HEK293 (cell line): Measurements from ENCODE around the gene DDX54.
A peak's percentile ranks its signal among the peaks of the same experiment; 100 is the strongest.

Experiments used
- CTCF ChIA-PET: fragments of 350-600 bp; formaldehyde crosslinking; extraction: SDS; loops from one replicate; lab custom pipeline; 2021; ENCODE audit warnings: antibody characterized with exemption; lab: Yijun Ruan, JAX
- POLR2A ChIA-PET: fragments of 300-600 bp; formaldehyde crosslinking; extraction: SDS; loops from one replicate; lab custom pipeline; 2020; ENCODE audit warnings: antibody characterized with exemption, inconsistent platforms; lab: Yijun Ruan, JAX
- H3K27ac ChIP-seq: fragments of 200-500 bp; sonication (Bioruptor generic); 2 replicates; pipeline ENCODE4 v1.5.1; 2014; ENCODE audit warnings: low read depth, low read length, control low read depth, inconsistent platforms; ENCODE audit errors: extremely low read depth
- H3K36me3 ChIP-seq, 2 experiments: fragments of 200-500 bp in 1 of 2; sonication (Bioruptor generic) in 1 of 2; 1 replicate in 1 of 2; 2 replicates in 1 of 2; pipeline ENCODE4 v1.5.1; 2014 to 2017; ENCODE audit warnings: inconsistent platforms in 2 of 2, low read length in 2 of 2; ENCODE audit not compliant: control insufficient read depth in 2 of 2, insufficient read depth in 1 of 2
- H3K4me1 ChIP-seq: fragments of 200-500 bp; sonication (Bioruptor generic); 2 replicates; pipeline ENCODE4 v1.5.1; 2014; ENCODE audit warnings: mild to moderate bottlenecking, low read length, inconsistent platforms; ENCODE audit not compliant: control insufficient read depth, insufficient read depth
- H3K4me3 ChIP-seq: 2 replicates; pipeline ENCODE4 v1.5.1; 2011; ENCODE audit warnings: low read depth, mild to moderate bottlenecking, control low read depth, low read length, moderate library complexity
- H3K9me3 ChIP-seq: fragments of 200-500 bp; sonication (Bioruptor generic); 2 replicates; pipeline ENCODE4 v1.5.1; 2014; ENCODE audit warnings: low read depth, low read length, inconsistent platforms; ENCODE audit not compliant: control insufficient read depth, insufficient read depth
- GLIS1 ChIP-seq: fragments of 450-650 bp; formaldehyde crosslinking; IDR thresholded peaks from 2 replicates; pipeline ENCODE4 v1.5.1; 2016; ENCODE audit warnings: missing biosample characterization, missing genetic modification characterization
- KLF9 ChIP-seq: fragments of 450-650 bp; formaldehyde crosslinking; IDR thresholded peaks from 2 replicates; pipeline ENCODE4 v1.5.1; 2016; ENCODE audit warnings: missing biosample characterization, missing genetic modification characterization, low read depth
- PRDM1 ChIP-seq: fragments of 450-650 bp; formaldehyde crosslinking; IDR thresholded peaks from 2 replicates; pipeline ENCODE4; 2016; ENCODE audit warnings: missing biosample characterization, missing genetic modification characterization
- SCRT2 ChIP-seq: fragments of 450-650 bp; formaldehyde crosslinking; IDR thresholded peaks from 2 replicates; pipeline ENCODE4 v1.5.1; 2016; ENCODE audit warnings: missing biosample characterization, missing genetic modification characterization
- SP2 ChIP-seq: fragments of 450-650 bp; formaldehyde crosslinking; IDR thresholded peaks from 2 replicates; pipeline ENCODE4 v1.5.1; 2016; ENCODE audit warnings: missing biosample characterization, missing genetic modification characterization
- SP7 ChIP-seq: fragments of 450-650 bp; formaldehyde crosslinking; IDR thresholded peaks from 2 replicates; pipeline ENCODE4 v1.5.1; 2016; ENCODE audit warnings: missing biosample characterization, missing genetic modification characterization
- ZBTB21 ChIP-seq: fragments of 450-650 bp; formaldehyde crosslinking; IDR thresholded peaks from 2 replicates; pipeline ENCODE4 v1.5.1; 2017; ENCODE audit warnings: missing biosample characterization, missing genetic modification characterization
- ZNF146 ChIP-seq: fragments of 450-650 bp; formaldehyde crosslinking; IDR thresholded peaks from 2 replicates; pipeline ENCODE4 v1.5.1; 2016; ENCODE audit warnings: missing biosample characterization, missing genetic modification characterization
- ZNF248 ChIP-seq: fragments of 450-650 bp; formaldehyde crosslinking; IDR thresholded peaks from 2 replicates; pipeline ENCODE4 v1.5.1; 2017; ENCODE audit warnings: missing biosample characterization, missing genetic modification characterization
- ZNF548 ChIP-seq: fragments of 450-650 bp; formaldehyde crosslinking; IDR thresholded peaks from 2 replicates; pipeline ENCODE4 v1.5.1; 2016; ENCODE audit warnings: missing biosample characterization, missing genetic modification characterization
- TF ChIP-seq, protein P1 (sequence below): fragments of 450-650 bp; formaldehyde crosslinking; IDR thresholded peaks from 2 replicates; pipeline ENCODE4 v1.5.1; 2016; ENCODE audit warnings: missing biosample characterization, missing genetic modification characterization
- TF ChIP-seq, protein P2 (sequence below): fragments of 450-650 bp; formaldehyde crosslinking; IDR thresholded peaks from 2 replicates; pipeline ENCODE4 v1.5.1; 2017; ENCODE audit warnings: missing biosample characterization, missing genetic modification characterization
- TF ChIP-seq, protein P3 (sequence below): fragments of 450-650 bp; formaldehyde crosslinking; IDR thresholded peaks from 2 replicates; pipeline ENCODE4 v1.5.1; 2016; ENCODE audit warnings: missing biosample characterization, missing genetic modification characterization

Gene DDX54

DNA sequence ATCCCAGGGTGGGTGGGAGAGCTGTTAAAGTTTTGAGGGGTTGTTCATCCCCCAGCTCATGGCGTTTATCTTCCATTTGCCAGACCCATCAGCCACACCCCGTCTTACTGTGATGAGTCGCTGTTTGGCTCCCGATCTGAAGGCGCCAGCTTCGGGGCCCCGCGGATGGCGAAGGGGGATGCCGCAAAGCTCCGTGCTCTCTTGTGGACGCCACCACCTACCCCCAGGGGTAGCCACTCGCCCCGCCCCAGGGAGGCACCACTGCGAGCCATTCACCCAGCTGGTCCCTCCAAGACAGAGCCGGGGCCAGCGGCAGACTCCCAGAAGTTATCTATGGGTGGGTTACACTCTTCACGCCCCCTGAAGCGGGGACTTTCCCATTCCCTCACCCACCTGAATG is 5.9 kb upstream of the DDX54 start (continued):
- TF ChIP-seq, protein P1, sequence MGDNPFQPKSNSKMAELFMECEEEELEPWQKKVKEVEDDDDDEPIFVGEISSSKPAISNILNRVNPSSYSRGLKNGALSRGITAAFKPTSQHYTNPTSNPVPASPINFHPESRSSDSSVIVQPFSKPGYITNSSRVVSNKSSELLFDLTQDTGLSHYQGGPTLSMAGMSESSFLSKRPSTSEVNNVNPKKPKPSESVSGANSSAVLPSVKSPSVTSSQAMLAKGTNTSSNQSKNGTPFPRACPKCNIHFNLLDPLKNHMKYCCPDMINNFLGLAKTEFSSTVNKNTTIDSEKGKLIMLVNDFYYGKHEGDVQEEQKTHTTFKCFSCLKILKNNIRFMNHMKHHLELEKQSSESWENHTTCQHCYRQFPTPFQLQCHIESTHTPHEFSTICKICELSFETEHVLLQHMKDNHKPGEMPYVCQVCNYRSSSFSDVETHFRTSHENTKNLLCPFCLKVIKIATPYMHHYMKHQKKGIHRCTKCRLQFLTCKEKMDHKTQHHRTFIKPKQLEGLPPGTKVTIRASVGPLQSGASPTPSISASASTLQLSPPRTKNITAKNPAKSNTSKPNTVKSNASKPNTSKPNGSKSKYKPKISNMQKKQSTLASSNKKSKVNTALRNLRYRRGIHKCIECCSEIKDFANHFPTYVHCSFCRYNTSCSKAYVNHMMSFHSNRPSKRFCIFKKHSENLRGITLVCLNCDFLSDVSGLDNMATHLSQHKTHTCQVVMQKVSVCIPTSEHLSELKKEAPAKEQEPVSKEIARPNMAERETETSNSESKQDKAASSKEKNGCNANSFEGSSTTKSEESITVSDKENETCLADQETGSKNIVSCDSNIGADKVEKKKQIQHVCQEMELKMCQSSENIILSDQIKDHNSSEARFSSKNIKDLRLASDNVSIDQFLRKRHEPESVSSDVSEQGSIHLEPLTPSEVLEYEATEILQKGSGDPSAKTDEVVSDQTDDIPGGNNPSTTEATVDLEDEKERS (tag by site-specific recombination) = no peak
- TF ChIP-seq ZNF248 (tag by site-specific recombination) (no peak), PRDM1 (no peak), ZBTB21 (tag by site-specific recombination) (no peak), ZNF548 (no peak), SP7 (tag by site-specific recombination) (no peak), ZNF146 (no peak)
- TF ChIP-seq, protein P2, sequence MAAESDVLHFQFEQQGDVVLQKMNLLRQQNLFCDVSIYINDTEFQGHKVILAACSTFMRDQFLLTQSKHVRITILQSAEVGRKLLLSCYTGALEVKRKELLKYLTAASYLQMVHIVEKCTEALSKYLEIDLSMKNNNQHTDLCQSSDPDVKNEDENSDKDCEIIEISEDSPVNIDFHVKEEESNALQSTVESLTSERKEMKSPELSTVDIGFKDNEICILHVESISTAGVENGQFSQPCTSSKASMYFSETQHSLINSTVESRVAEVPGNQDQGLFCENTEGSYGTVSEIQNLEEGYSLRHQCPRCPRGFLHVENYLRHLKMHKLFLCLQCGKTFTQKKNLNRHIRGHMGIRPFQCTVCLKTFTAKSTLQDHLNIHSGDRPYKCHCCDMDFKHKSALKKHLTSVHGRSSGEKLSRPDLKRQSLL = no peak

DNA sequence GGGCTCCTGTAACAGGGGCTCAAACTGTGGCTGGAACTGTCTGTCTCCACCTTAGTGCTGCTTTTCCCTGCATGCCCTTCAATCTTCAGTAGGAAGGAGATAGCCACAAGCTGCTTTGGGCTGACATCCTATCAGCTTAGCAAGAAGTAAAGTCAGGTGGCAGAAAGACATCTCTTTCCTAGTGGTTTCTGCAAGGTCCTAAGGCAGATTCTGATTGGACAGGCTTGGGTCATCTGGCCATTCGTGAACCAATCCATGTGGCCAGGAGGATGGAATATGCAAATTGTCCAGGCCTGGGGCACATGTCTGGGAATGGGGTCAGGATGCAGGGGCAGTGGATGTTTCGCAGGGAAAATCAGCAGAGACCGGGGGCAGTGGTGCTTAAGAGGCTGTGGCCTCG is 5.5 kb upstream of the DDX54 start:
- no peak overlapping the region for H3K4me3 ChIP-seq
- H3K4me1 ChIP-seq = peaks cover 3% of the 10 kb centered on the region; the same call in 1 of the 2 replicates
- peaks cover 13 to 51% of the 10 kb centered on the region in 2 experiments; a peak in 2 of 3 replicates for H3K36me3 ChIP-seq
- no peak for TF ChIP-seq KLF9 (tag by site-specific recombination)
- TF ChIP-seq, protein P3, sequence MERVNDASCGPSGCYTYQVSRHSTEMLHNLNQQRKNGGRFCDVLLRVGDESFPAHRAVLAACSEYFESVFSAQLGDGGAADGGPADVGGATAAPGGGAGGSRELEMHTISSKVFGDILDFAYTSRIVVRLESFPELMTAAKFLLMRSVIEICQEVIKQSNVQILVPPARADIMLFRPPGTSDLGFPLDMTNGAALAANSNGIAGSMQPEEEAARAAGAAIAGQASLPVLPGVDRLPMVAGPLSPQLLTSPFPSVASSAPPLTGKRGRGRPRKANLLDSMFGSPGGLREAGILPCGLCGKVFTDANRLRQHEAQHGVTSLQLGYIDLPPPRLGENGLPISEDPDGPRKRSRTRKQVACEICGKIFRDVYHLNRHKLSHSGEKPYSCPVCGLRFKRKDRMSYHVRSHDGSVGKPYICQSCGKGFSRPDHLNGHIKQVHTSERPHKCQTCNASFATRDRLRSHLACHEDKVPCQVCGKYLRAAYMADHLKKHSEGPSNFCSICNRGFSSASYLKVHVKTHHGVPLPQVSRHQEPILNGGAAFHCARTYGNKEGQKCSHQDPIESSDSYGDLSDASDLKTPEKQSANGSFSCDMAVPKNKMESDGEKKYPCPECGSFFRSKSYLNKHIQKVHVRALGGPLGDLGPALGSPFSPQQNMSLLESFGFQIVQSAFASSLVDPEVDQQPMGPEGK (tag by site-specific recombination) = no peak
- TF ChIP-seq SP2 = peak; percentile 48
- TF ChIP-seq, all 188 proteins: peak for 1
- POLR2A ChIA-PET = interaction anchor here (1.0 kb wide), 1 partner anchor 31 kb away, joined by 3 read pairs; the partner anchor contains the start of gene TPCN1
- H3K9me3 ChIP-seq = no peaks in the 10 kb centered on the region
- CTCF ChIA-PET = interaction anchor here (1.4 kb wide), 1 partner anchor 234 kb away, joined by 5 read pairs; no protein-coding TSS in a partner anchor
- no peak overlapping the region for H3K27ac ChIP-seq

DNA sequence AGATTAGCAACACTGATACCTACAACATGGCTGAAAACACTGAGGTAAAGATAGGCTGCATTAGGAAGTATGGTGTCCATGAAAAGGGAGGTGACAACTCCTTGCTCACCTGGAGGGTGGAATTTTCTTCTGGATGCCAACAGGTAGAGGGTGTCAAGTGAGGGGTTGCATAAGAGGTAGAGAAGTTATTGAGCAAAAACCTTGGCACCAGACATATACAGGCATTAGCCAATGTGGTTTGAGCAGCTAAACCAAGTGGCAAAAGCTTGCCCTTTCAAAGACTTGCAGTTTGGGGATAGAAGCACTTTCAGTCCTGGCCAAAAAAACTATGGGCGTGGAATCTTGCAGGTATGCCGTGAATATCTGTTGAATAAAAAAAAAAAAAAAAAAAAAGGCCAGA is 4.1 kb upstream of the DDX54 start:
- TF ChIP-seq GLIS1 (no peak), SCRT2 (peak; percentile 41; the same call in 1 of the 2 replicates)
- Histone ChIP-seq H3K27ac (no peak overlapping the region), H3K4me3 (no peak overlapping the region), H3K4me1 (peaks cover 3% of the 10 kb centered on the region; the same call in 1 of the 2 replicates), H3K9me3 (no peaks in the 10 kb centered on the region), H3K36me3 (peaks cover 13 to 51% of the 10 kb centered on the region in 2 experiments; a peak in 2 of 3 replicates)
- POLR2A ChIA-PET = interaction anchor here (0.6 kb wide), 1 partner anchor 126 kb away, joined by 3 read pairs; no protein-coding TSS in a partner anchor
- CTCF ChIA-PET = interaction anchor here (0.8 kb wide), 1 partner anchor 15 kb away, joined by 4 read pairs; no protein-coding TSS in a partner anchor
